NCI-H345 (cell line): ENCODE data around the gene RAB3C.
"Not testable (repeated sequence)": the region's sequence is repeated elsewhere in the genome, so short reads cannot be mapped to it uniquely, and the experiment has no call there.

Source experiments
- DNase-seq: peaks from one replicate; lab custom pipeline; 2025; lab: John Stamatoyannopoulos, UW

Gene RAB3C

GRCh38 chr5:58602889-58603288 lies 20.0 kb downstream of the RAB3C start:
- DNase-seq = not testable (repeated sequence)

GRCh38 chr5:58606064-58606463 lies 23.2 kb downstream of the RAB3C start:
- no peak for DNase-seq

GRCh38 chr5:58615972-58616371 lies 33.1 kb downstream of the RAB3C start:
- DNase-seq = no peak

GRCh38 chr5:58617241-58617640 lies 34.4 kb downstream of the RAB3C start:
- no peak for DNase-seq

- DNase-seq = no peak
Observed at GRCh38 chr5:58620336-58620735, 37.5 kb downstream of the RAB3C start.

GRCh38 chr5:58622936-58623871 lies 40.3 kb downstream of the RAB3C start:
- DNase-seq = peak; percentile 41

GRCh38 chr5:58628626-58629025 lies 45.8 kb downstream of the RAB3C start:
- DNase-seq = no peak

- DNase-seq = no peak
Observed at GRCh38 chr5:58629271-58630159, 46.6 kb downstream of the RAB3C start.

- no peak for DNase-seq
Observed at GRCh38 chr5:58631895-58632294, 49.0 kb downstream of the RAB3C start.

GRCh38 chr5:58635416-58635815 lies 52.5 kb downstream of the RAB3C start:
- no peak for DNase-seq

GRCh38 chr5:58640011-58640410 lies 57.1 kb downstream of the RAB3C start:
- DNase-seq = no peak

- no peak for DNase-seq
Observed at GRCh38 chr5:58641533-58641932, 58.7 kb downstream of the RAB3C start.

GRCh38 chr5:58648846-58649245 lies 66.0 kb downstream of the RAB3C start:
- no peak for DNase-seq

- DNase-seq = no peak
Observed at GRCh38 chr5:58649716-58650115, 66.8 kb downstream of the RAB3C start.

GRCh38 chr5:58653521-58653920 lies 70.6 kb downstream of the RAB3C start:
- no peak for DNase-seq

GRCh38 chr5:58666141-58666540 lies 83.3 kb downstream of the RAB3C start:
- no peak for DNase-seq

- peak; percentile 15 for DNase-seq
Observed at GRCh38 chr5:58666598-58667581, 84.0 kb downstream of the RAB3C start.

- no peak for DNase-seq
Observed at GRCh38 chr5:58670582-58670981, 87.7 kb downstream of the RAB3C start.

GRCh38 chr5:58671155-58671554 lies 88.3 kb downstream of the RAB3C start:
- no peak for DNase-seq

- no peak for DNase-seq
Observed at GRCh38 chr5:58672521-58672920, 89.6 kb downstream of the RAB3C start.

GRCh38 chr5:58674070-58674469 lies 91.2 kb downstream of the RAB3C start:
- DNase-seq = no peak

- DNase-seq = no peak
Observed at GRCh38 chr5:58674711-58675110, 91.8 kb downstream of the RAB3C start.
